ENCODE data around the gene HOXA7.

The HOXA7 gene

DNA sequence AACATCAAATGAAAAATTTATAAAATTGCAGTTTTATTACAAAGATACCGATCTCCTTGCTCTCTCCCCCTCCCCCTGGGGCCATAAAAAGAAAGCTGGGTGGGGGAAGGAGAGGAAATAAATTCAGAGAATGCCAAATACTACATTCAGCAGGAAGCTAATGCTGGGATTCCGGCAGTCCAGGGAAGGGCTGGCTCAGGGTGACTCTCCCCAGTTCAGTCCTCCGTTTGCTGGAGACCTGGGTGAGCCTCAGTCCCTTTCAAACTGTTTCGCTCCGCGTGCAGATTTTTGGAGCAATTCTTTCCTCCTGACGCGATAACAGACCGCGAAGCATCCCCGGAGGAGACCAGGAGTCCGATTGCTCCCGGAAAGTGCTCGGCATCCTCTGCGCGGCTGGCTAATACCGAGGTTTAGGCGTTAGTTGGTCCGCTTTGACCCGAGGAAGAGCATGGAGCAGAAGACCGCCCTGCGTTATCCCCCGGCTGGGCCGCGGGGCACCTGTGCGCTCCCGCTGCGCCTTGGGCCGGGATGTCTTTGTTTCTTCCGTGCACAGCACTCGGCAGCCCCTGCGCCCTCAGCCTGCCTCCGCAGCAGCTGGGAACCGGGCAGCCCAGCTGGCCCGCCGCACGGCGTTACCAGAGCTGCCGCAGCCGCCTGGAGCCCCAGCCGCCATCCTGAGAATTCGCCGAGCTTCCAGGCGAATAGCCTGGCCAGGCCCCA, 50.1 kb downstream of the HOXA7 start:
- no peaks in the 10 kb centered on the region for H4K20me1 ChIP-seq (ENCODE audit: insufficient read depth, low read length)
- TF ChIP-seq EZH2phosphoT487 (IDR thresholded peaks at IDR 0.05; ENCODE audit: low read length): no peak
- TF ChIP-seq, protein P1, sequence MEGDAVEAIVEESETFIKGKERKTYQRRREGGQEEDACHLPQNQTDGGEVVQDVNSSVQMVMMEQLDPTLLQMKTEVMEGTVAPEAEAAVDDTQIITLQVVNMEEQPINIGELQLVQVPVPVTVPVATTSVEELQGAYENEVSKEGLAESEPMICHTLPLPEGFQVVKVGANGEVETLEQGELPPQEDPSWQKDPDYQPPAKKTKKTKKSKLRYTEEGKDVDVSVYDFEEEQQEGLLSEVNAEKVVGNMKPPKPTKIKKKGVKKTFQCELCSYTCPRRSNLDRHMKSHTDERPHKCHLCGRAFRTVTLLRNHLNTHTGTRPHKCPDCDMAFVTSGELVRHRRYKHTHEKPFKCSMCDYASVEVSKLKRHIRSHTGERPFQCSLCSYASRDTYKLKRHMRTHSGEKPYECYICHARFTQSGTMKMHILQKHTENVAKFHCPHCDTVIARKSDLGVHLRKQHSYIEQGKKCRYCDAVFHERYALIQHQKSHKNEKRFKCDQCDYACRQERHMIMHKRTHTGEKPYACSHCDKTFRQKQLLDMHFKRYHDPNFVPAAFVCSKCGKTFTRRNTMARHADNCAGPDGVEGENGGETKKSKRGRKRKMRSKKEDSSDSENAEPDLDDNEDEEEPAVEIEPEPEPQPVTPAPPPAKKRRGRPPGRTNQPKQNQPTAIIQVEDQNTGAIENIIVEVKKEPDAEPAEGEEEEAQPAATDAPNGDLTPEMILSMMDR (IDR thresholded peaks at IDR 0.05; ENCODE audit: low read length): no peak
- TF ChIP-seq EZH2 (optimal IDR thresholded peaks at IDR 0.05; ENCODE audit: low read depth, low read length): no peak
- H3K9me2 ChIP-seq (replicated peaks; ENCODE audit: insufficient read depth, low read length): no peaks in the 10 kb centered on the region
- no peaks in the 10 kb centered on the region for H3K4me1 ChIP-seq (ENCODE audit: low read length)
- H3K79me2 ChIP-seq (ENCODE audit: low read length): no peaks in the 10 kb centered on the region
- no peak overlapping the region for H3K4me2 ChIP-seq (ENCODE audit: low read depth, low read length)
- peaks cover 44% of the 10 kb centered on the region for H3K27me3 ChIP-seq (replicated peaks; ENCODE audit: insufficient read depth, low read length)
- H3K9ac ChIP-seq (ENCODE audit: low read length): no peak overlapping the region
- H2AFZ ChIP-seq (ENCODE audit: low read length): no peak overlapping the region
- H3K4me3 ChIP-seq (ENCODE audit: low read length): no peak overlapping the region
- no peaks in the 10 kb centered on the region for H3K9me3 ChIP-seq (replicated peaks; ENCODE audit: insufficient read depth, low read length)
- no peak overlapping the region for H3K27ac ChIP-seq (ENCODE audit: low read length)
- no peaks in the 10 kb centered on the region for H3F3A ChIP-seq (ENCODE audit: insufficient read depth, low read length)
- no peak for DNase-seq
- no peaks in the 10 kb centered on the region for H3K36me3 ChIP-seq (replicated peaks; ENCODE audit: insufficient read depth, low read length)

- H3K36me3 ChIP-seq (replicated peaks; ENCODE audit: insufficient read depth, low read length): no peaks in the 10 kb centered on the region
- H3K9me3 ChIP-seq (replicated peaks; ENCODE audit: insufficient read depth, low read length): no peaks in the 10 kb centered on the region
- H2AFZ ChIP-seq (ENCODE audit: low read length): no peak overlapping the region
- H3K27ac ChIP-seq (ENCODE audit: low read length): no peak overlapping the region
- H4K20me1 ChIP-seq (ENCODE audit: insufficient read depth, low read length): no peaks in the 10 kb centered on the region
- H3K4me1 ChIP-seq (ENCODE audit: low read length): no peaks in the 10 kb centered on the region
- no peak for TF ChIP-seq EZH2phosphoT487 (IDR thresholded peaks at IDR 0.05; ENCODE audit: low read length)
- no peak for TF ChIP-seq EZH2 (optimal IDR thresholded peaks at IDR 0.05; ENCODE audit: low read depth, low read length)
- TF ChIP-seq, protein P1 (IDR thresholded peaks at IDR 0.05; ENCODE audit: low read length): no peak
- no peak overlapping the region for H3K4me2 ChIP-seq (ENCODE audit: low read depth, low read length)
- peaks cover 44% of the 10 kb centered on the region for H3K27me3 ChIP-seq (replicated peaks; ENCODE audit: insufficient read depth, low read length)
- DNase-seq: no peak
- H3K9me2 ChIP-seq (replicated peaks; ENCODE audit: insufficient read depth, low read length): no peaks in the 10 kb centered on the region
- no peaks in the 10 kb centered on the region for H3K79me2 ChIP-seq (ENCODE audit: low read length)
- no peaks in the 10 kb centered on the region for H3F3A ChIP-seq (ENCODE audit: insufficient read depth, low read length)
- no peak overlapping the region for H3K9ac ChIP-seq (ENCODE audit: low read length)
- H3K4me3 ChIP-seq (ENCODE audit: low read length): no peak overlapping the region
These were observed 51.0 kb downstream of the HOXA7 start for GRCh38 chr7:27105301-27106031.

- H3K27ac ChIP-seq (ENCODE audit: low read length): no peak overlapping the region
- no peaks in the 10 kb centered on the region for H3F3A ChIP-seq (ENCODE audit: insufficient read depth, low read length)
- no peak for TF ChIP-seq EZH2 (optimal IDR thresholded peaks at IDR 0.05; ENCODE audit: low read depth, low read length)
- TF ChIP-seq, protein P1 (IDR thresholded peaks at IDR 0.05; ENCODE audit: low read length): no peak
- no peak for TF ChIP-seq EZH2phosphoT487 (IDR thresholded peaks at IDR 0.05; ENCODE audit: low read length)
- H3K79me2 ChIP-seq (ENCODE audit: low read length): no peaks in the 10 kb centered on the region
- no peak overlapping the region for H3K4me2 ChIP-seq (ENCODE audit: low read depth, low read length)
- H3K4me3 ChIP-seq (ENCODE audit: low read length): no peak overlapping the region
- no peaks in the 10 kb centered on the region for H3K9me3 ChIP-seq (replicated peaks; ENCODE audit: insufficient read depth, low read length)
- H3K9me2 ChIP-seq (replicated peaks; ENCODE audit: insufficient read depth, low read length): no peaks in the 10 kb centered on the region
- no peak overlapping the region for H2AFZ ChIP-seq (ENCODE audit: low read length)
- no peak overlapping the region for H3K9ac ChIP-seq (ENCODE audit: low read length)
- H3K4me1 ChIP-seq (ENCODE audit: low read length): no peaks in the 10 kb centered on the region
- H3K27me3 ChIP-seq (replicated peaks; ENCODE audit: insufficient read depth, low read length): peaks cover 44% of the 10 kb centered on the region
- no peaks in the 10 kb centered on the region for H4K20me1 ChIP-seq (ENCODE audit: insufficient read depth, low read length)
- no peak for DNase-seq
- no peaks in the 10 kb centered on the region for H3K36me3 ChIP-seq (replicated peaks; ENCODE audit: insufficient read depth, low read length)
These were observed 52.0 kb downstream of the HOXA7 start for GRCh38 chr7:27104341-27105058.
